ENCODE data around the gene LGR6. TPM values are rescaled to one million over a fixed set of nuclear protein-coding genes. Genes with fewer than 3 reads are reported as not detected.
"Not testable (repeated sequence)": the region's sequence is repeated elsewhere in the genome, so short reads cannot be mapped to it uniquely, and the experiment has no call there.

The LGR6 gene
- polyA plus RNA-seq, 4 donors, result 0.64 to 1.3 (median 1.1) TPM

DNA sequence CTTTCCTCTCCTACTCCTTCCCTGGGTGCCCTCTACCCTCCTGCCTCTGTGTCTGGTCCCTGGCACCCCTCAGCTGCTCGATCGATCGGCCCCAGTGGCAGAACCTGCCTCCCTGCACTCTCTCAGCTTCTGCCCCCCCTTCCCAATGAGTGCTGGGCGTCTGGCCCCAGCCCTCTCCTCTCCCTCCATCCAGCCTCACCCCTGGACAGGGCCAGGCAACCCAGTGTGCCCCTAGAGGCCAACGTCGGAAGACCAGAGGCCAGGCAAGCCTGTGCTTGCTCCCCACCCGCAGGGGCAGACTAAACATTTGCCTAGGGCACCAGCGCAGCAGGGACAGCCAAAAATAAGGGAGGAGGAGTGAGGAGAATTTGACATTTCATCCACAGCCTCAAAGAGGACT lies 43.5 kb downstream of the LGR6 start:
- no peak for DNase-seq (ENCODE audit: low read depth in 4 of 4, low spot score in 3 of 4)

DNA sequence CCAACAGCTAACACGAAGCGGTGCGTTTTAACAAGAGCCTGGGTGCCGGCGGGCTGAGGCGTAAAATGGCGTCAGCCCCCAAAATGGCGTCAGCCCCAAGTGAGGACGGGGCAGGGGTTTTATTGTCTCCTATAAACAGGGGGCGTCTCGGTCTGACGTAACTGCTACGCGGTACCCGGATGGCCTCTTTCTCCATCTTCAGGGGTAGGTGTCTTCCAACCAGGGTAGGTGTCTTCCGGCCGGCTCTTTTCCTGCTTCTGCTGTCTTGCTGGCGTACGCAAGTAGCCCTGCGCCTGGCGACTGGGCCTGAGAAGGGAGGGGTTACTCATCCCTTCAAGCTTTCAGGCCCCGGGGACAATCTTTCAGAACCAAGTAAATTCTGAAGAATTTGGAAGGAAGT lies 45.3 kb downstream of the LGR6 start:
- DNase-seq (ENCODE audit: low read depth in 4 of 4, low spot score in 3 of 4), result no peak

DNA sequence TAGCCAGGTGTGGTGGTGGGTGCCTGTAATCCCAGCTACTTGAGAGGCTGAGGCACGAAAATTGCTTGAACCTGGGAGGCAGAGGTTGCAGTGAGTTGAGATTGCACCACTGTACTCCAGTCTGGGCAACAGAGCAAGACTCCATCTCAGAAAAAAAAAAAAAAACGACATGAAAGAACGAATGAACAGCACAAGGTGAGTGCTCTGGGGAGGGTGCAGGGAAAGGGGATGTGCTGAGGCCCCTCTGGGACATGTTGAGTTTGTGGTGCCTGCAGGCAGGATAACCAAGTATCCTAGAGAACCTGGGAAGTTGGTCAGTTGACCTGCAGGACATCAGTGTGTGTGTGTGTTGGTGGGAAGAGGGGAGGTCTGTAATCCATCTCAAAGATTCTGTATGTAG lies 46.6 kb downstream of the LGR6 start:
- not testable (repeated sequence) for DNase-seq (ENCODE audit: low read depth in 4 of 4, low spot score in 3 of 4)

DNA sequence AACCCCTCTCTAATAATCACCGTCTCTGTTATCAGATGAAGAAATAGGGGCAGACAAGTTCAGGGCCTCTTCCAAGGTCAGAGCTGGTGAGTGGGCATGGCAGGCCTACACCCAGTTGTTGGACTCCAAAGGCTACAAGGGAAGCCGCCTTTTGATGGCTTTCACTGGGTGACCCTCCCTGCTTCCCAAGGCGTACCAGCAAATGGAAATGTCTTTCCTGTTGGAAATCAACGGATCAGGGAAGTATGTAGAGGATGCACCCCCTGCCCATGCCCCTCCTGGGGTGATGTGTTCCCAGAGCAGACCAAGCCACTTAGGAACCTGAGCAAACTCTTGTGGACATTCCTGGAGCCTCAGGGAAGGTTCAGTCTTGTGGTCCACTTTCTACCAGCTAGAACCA lies 47.4 kb downstream of the LGR6 start:
- no peak for DNase-seq (ENCODE audit: low read depth in 4 of 4, low spot score in 3 of 4)

DNA sequence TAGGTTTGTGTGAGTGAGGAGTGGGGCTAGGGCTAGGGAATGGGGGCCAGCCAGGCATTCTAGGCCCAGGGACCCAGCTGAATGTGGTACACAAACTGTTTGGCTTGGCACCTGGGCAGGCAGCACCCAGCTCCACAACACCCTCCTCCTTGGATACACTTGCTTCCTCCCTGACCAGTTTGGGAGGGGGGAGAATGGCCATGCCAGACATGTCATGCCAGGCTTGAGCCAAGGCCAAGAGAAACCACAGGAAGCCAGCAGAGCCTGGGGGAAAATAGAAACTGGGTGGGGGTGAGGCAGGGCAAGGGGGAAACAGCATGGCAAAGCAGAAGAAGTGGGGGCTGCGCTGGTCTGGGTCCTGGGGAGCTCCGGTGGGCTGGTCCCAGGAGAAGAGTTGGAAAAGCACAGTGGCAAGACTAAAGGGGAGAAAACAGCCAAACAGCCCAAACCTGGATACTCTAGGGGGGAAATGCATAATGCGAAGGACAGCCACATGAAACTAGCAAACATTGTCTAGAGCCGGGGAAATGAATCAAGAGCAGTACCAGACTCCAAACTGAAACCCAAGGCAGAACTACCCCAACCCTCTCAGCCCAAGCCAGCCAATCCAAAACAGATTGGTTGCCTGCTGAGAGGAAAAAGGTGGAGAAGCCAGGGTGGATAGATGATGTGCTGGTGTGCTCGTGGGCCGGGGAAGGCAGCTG lies 47.9 kb downstream of the LGR6 start:
- no peak for DNase-seq (ENCODE audit: low read depth in 4 of 4, low spot score in 3 of 4)

DNA sequence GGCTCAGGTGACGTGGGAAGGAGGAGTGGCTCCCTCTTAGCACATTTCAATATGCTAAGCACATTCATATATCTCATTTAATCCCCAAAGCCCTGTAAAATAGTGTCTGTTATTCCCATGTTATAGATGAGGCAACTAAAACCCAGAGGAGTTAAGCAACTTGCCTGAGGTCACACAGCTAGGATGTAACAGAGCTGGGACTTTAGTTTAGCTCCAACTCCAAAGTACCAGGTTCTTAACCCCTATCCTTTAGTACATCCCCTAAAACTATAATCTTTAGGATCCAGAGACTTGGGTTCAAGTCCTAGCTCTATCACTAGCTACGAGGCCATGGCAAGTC lies 48.5 kb downstream of the LGR6 start:
- no peak for DNase-seq (ENCODE audit: low read depth in 4 of 4, low spot score in 3 of 4)

DNA sequence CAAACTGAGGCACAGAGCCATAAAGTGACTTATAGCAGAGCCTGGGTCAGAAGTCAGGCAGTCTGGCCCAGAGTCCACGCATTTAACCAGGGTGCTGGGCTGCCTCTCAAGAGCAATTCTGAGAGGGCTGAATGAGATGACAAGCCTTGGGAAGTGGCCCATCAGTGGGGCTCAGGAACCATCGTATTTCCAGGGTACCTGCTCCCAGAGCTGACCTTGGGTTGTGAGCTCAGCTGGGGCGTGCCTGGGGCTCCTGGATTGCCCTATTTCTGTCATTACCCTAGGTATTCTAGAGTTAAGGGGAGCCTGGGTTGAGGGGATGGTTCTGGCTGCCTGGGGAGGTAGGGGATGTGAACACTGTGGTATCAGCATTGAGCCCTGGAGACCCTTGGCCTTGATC lies 49.4 kb downstream of the LGR6 start:
- DNase-seq (ENCODE audit: low read depth in 4 of 4, low spot score in 3 of 4), result no peak

DNA sequence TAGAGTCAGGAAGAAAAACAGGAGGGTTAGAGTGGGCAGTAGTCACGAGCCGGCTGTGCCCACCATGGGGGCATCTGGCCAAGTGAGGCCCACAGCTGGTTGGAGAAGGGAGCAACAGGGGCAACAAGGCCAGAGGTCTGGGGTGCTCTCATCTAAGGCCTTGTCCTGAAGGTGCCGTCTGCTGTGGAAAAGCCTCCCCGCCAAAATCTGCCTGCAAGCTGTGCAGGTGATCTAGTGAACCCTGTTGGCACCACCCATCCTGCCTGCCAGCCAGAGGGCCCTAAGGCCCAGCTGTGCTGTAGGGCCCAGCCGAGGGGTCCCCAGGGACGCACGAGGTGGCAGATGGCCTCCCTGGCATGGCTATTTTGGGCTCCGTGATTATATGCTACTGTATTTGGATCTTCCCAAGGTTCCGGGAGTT lies 51.3 kb downstream of the LGR6 start:
- no peak for DNase-seq (ENCODE audit: low read depth in 4 of 4, low spot score in 3 of 4)

DNA sequence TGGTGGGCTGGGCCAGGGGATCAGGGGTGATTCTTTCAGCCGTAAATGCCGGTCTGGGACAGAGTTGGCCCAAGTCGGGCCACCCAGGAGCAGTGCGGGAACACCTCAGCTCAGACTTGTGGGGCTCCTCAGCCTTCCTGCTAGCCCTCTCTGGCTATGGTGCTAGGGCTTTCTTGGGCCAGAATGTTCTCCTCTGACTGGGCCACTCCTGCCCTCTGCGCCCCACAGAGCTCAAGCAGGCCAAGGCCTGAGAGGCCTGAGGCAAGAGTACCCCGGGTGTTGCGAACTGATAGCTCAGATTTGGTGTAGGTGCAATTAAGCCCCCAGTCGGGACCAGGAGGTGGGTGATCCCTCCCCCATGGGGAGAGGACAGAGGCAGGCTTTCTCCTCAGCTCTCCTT lies 51.8 kb downstream of the LGR6 start:
- DNase-seq (ENCODE audit: low read depth in 4 of 4, low spot score in 3 of 4), result no peak

DNA sequence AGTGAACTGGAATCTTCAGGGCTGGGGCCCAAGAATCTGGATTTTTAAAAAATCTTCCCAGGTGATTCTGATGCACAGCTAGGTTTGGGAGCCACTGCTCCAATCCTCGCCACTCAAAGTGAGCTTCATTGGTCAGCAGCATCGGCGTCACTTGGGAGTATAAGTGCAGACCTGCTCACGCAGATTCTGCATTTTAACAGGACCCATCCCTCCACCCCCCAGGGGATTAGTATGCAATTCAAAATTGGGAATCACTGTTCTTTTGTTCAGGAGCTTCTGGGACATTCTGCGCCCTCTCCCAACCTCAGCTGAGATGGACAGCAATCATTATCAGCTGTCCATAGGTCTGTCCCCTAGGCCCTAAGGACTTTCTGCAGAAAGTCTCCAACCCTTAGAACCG lies 53.5 kb downstream of the LGR6 start:
- DNase-seq (ENCODE audit: low read depth in 4 of 4, low spot score in 3 of 4), result no peak

DNA sequence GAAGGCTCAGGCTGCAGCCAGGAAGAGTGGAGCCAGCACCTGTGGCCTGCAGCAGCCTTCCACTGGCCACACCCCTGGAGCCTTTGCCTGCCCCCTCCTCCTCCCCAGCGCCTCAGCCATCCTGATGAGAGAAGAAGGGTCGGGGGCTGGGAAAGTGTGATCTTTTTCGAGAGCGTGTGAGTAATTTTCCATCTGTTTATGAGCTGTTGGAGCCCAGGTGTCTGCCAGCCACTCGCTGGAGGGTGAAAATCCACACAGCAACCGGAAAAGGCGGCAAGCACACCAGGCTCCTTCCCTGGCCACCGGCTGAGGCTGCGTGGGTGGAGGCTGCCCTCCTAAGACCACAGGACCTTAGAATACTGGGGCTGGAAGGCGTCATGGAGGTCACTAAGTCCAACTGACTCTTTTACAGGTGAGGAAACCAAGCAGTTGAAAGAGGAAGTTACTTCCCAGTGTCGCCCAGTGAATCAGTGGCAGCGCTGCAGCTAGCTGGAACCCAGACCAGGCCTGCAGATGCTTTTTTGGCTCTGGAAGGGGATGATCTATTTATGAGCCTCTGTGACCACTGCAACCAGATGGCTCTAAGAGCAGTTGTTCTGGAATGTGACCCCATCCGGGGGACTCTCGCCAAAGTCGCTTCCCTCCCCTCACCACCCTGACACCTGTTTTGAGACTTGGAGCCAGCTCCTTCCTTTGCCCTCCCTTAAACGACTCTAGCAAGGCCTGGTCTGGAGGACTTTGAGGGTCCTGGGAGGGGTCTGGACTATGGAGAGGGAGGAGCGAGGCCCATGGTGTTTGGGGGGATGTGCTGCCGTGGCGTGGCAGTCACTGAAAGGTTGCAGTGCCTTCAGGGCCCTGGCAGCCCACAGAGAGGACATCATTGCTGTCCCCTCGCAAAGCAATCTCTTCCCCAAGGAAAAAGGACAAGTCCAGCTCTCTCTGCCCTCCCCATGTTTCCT lies 54.5 kb downstream of the LGR6 start:
- no peak for DNase-seq (ENCODE audit: low read depth in 4 of 4, low spot score in 3 of 4)

DNA sequence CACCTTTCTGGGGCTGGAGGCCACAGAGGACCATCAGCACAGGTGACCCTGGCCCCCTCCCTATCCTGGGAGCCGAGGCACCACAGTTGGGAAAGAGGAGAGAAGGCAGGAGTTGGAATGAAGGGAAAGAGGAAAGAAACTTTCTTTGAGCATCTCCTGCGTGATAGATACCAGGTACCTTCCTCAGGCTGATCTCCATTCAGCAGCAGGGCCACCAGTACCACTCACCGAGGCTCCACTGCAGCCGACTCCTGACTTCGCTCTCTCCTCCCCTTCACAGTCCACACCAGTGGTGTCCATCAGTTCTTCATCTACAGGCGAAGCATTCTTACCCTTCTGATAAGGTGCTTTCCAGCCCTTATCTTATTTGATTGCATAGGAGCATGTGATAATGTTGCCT lies 55.3 kb downstream of the LGR6 start:
- no peak for DNase-seq (ENCODE audit: low read depth in 4 of 4, low spot score in 3 of 4)

DNA sequence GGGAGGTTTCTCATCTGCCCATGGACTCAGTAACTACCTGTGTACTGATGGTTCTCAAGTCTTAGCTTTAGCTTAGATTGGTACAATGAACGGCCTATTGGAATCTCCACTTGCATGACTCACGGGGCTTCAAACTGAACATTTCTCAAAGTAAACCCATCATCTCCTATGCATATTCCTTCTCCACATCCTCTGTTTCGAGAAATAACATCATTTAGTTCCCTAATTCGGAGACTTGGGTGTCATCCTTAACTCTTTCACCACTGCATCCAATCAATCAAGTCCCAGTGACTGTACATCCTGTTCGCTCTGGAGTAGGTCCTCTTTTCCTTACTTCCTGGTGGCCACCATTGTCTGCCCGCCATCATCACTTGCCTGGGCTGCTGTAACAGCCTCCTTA lies 55.8 kb downstream of the LGR6 start:
- DNase-seq (ENCODE audit: low read depth in 4 of 4, low spot score in 3 of 4), result no peak

DNA sequence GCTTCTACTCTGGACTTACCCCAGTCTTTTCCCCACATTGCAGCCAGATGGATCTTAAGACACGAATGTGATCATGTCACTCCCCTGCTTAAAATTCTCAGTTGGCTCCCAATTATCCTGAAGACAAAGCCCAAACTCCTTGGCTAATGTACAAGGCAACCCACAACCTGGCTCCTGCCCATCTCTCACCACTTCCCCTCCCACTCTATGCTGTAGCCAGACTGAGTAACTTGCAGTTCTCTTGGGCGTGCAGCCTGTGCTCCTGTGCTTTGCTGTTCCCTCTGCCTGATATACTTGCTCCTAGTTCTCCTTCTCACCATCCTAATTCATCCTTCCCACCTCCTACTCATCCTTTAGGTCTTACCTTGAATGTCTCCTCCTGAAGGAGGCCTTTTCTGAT lies 56.2 kb downstream of the LGR6 start:
- DNase-seq (ENCODE audit: low read depth in 4 of 4, low spot score in 3 of 4), result no peak

DNA sequence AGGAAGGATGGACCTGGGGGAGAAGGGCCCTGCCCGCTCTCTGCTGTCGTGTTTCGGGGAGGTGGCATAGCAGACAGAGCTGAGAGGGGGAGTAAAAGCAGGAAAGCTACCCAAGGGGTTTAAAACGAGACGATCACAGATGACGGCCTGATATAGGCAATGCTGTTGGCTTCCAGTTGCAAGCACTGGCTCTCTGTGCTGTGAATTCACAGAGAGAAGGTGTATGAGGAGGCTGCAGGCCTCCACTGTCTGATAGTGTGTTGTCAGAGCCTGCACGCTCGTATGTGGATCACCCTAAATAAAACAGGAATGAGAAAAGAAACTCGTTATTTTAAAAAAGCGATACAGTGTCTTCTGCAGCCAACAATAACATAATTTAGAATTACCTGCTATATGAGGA lies 57.4 kb downstream of the LGR6 start:
- DNase-seq (ENCODE audit: low read depth in 4 of 4, low spot score in 3 of 4), result no peak

DNA sequence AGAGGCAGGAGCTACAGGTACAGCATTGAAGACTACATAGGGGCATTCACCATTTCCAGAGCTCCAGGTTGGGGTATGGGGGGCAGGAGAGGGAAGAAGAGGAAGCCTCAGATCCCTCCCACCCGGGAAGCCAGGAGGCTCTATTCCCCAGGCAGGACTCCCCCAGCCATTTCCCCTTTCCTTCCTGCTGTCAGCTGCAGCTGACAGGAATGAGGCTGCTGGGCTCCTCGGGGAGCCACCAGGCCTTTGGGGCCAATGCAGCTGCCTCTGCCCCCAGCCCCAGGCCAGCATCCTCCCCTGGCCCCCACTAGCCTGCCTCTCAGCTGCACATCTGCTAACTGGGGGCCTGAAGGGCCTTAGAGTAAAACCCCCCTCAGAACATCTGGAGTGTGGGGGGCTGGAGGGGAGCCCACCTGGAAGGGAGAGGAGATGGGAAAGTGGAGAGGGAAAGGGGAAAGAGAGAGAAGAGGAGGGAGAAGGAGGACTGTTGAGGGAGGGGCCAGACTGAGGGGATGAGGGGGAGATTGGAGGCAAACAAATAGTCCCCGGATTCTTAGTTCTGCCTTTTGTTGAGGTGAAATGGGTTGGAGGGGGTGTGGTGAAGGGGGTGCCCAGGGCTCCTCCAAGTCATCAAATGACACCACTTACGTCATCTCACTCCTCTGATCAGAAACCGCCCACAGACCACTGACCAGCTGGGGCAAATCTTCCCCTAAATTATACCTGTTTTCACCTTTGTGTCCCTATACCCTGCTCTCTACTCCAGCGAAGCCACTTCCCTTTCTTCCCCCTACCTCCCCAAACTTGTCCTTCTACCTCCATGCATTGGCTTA lies 58.0 kb downstream of the LGR6 start:
- no peak for DNase-seq (ENCODE audit: low read depth in 4 of 4, low spot score in 3 of 4)

DNA sequence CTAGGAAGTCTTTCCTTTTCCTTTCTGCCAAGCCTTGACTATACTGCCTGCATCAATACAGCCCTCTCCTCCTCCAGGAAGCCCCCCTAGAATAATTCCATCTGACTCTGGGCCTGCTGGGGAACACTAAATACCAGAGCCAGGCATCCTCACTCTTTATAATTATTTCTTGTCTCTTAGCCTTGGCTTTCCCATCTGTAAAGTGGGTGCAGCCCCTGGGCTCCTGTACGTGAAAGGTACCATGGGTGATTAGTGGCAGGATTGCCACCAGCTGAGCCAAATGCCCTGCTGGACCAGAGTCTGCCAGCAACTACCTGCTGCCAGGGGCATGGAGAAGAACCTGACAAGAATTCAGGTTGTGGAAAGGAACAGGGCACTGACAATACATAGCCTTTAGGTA lies 58.7 kb downstream of the LGR6 start:
- DNase-seq (ENCODE audit: low read depth in 4 of 4, low spot score in 3 of 4), result no peak

DNA sequence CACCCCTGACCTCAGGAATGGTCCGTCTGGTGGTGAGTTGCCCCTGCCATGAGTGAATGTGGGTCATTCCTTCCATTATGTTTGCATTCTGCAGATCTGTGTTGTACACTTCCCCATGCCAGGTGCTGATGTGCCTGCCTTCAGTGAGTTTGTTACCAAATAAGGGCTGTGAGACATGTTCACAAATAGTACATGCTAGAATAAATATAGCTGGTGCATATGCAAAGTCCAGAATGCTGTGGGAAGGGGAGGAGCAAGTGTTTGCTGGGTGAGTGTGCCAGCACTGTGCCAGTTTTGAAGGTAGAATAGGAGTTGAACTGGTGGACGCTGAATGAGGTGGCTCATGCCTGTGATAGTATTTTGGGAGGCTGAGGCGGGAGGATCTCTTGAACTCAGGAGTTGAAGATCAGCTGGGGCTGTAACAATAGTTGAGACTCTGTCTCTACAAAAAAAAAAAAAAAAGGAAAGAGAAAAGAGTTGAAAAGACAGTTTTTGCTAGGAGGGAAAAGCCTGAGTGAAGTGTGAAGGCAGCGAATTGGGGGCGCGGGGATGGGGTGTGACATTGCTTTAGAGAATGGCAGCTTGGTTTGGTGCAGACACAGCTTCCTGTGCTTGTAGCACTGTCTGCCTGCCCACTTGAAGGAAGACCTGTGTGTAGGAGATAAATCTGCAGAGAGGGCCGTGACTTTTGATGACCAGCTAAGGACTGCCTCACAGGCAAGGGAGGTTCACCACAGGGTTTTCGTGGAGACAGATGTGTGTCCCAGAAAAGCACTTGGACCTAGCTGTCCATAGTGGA lies 61.1 kb downstream of the LGR6 start:
- DNase-seq (ENCODE audit: low read depth in 4 of 4, low spot score in 3 of 4), result no peak

DNA sequence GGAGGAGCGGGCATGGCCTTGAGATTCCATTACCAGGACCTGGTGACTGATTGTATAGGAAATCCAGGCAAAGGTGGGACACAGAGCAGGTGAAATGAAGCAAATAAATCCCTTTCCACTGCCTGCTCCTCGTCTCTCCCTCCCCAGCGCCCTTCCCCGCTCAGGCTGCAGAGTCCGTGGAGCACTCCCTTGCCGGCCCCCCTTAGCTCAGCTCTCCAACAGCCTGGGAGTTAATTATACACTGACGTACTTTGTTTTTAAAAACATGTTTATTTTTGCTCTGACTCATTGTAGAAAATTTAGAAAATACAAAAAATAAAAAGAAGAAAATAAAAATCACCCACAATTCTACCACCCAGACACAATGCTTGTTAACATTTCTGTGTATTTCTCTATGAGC lies 61.7 kb downstream of the LGR6 start:
- DNase-seq (ENCODE audit: low read depth in 4 of 4, low spot score in 3 of 4), result no peak

DNA sequence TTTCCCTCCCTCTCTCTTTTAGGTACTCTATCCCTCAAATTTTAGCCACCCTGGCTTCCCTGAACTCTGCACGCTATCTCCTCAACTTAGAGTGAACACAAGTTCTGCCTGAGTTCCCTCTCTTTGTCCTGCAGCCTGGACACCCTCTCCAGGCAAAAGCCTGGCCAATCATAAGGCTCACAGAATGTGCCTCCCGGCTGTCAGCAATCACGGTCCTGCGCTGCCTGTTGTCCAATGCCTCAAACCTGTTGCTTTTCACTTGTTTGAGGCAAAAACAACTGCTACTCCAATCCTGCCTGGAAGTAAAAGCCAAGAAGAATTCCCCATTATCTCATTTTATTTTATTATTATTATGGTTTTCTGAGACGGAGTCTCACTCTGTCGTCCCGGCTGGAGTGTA lies 66.1 kb downstream of the LGR6 start:
- no peak for DNase-seq (ENCODE audit: low read depth in 4 of 4, low spot score in 3 of 4)
